Measurements from ENCODE around the gene CHMP3.

- TF ChIP-seq, protein P1, sequence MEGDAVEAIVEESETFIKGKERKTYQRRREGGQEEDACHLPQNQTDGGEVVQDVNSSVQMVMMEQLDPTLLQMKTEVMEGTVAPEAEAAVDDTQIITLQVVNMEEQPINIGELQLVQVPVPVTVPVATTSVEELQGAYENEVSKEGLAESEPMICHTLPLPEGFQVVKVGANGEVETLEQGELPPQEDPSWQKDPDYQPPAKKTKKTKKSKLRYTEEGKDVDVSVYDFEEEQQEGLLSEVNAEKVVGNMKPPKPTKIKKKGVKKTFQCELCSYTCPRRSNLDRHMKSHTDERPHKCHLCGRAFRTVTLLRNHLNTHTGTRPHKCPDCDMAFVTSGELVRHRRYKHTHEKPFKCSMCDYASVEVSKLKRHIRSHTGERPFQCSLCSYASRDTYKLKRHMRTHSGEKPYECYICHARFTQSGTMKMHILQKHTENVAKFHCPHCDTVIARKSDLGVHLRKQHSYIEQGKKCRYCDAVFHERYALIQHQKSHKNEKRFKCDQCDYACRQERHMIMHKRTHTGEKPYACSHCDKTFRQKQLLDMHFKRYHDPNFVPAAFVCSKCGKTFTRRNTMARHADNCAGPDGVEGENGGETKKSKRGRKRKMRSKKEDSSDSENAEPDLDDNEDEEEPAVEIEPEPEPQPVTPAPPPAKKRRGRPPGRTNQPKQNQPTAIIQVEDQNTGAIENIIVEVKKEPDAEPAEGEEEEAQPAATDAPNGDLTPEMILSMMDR (IDR thresholded peaks at IDR 0.05) = no peak
- TF ChIP-seq EZH2phosphoT487 (IDR thresholded peaks at IDR 0.05) = no peak
- TF ChIP-seq EZH2 (IDR thresholded peaks at IDR 0.05) = no peak
These were observed 78.1 kb downstream of the CHMP3 start for GRCh38 chr2:86485103-86485502.

All from neural progenitor cell (in vitro differentiated cells).